Activated CD8-positive, alpha-beta memory T cell treated with anti-CD3 and anti-CD28 coated beads for 48 hours (primary cell): Measurements from ENCODE around the gene BRINP3.
"Not testable (repeated sequence)": the region's sequence is repeated elsewhere in the genome, so short reads cannot be mapped to it uniquely, and the experiment has no call there.

Experiments
- DNase-seq, 3 experiments: peaks; one replicate each; pipeline ENCODE4 v3.0.0-alpha.2; 2020; ENCODE audit warnings: low read depth in 2 of 3, low spot score in 2 of 3

The BRINP3 gene

DNA sequence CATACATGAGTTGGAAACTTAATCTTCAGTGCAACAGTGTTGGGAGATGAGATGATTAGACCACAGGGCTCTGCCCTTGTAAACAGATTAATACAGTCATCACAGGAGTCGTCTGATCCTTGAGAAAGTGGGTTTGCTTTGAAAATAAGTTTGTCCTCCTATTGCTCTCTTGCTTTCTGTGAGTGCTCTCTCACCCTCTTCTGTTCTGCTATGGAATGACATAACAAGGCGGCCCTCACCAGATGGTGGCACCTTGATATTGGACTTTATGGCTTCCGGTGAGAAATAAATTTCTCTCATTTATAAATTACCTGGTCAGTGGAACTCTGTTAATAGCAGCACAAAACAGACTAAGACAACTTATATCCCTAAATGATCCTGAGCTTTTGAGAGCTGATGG, 353.6 kb downstream of the BRINP3 start:
- no peak for DNase-seq

DNA sequence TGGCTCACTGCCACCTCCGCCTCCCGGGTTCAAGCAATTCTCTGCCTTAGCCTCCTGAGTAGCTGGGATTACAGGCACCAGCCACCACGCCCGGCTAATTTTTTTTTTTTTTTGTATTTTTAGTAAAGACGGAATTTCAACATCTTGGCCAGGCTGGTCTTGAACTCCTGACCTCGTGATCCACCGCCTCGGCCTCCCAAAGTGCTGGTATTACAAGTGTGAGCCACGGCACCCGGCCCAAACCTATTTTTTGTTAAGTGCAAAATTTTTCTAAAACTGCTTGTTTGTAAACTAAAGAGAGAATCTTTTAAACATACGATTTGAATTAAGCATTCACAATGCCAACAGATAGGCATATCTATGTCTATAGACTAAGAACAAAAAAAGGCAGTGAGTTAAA, 357.1 kb downstream of the BRINP3 start:
- DNase-seq = not testable (repeated sequence)

DNA sequence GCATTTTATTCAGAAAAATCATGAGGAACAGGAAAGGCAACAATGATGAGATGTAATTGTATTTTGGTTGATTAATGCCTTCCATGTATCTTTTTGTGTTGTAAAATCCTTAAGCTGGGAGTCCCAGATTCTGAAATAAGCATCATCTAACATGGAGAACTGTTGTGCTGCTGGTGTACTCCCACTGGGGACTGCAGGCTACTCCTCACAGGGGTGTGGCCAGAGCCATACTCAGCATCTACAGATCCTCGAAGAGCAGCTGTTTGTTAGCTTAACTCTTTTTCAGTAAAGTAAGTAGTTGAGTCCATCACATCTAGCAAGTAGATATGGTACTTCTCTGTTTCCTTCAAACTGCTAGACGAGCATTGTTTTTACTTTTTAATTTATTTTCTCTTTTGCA, 358.0 kb downstream of the BRINP3 start:
- DNase-seq = no peak

DNA sequence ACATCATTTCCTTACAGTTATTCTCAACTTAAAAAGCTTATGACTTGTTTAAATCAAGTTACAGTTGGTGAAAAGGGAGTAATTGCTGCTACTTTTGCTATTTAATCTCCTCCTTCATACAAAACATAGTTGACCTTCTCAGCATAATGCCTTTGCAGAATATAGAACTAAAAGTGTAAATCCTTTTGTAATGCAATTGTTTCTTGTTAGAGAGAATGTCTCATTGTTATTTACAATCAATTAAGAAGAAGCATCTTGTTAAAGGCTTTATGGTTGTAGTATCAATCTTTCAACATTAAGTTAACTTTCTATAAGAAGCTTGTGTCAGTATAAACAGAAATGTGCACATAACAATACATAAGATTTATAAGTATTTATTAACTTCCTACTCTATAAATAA, 360.7 kb downstream of the BRINP3 start:
- no peak for DNase-seq

DNA sequence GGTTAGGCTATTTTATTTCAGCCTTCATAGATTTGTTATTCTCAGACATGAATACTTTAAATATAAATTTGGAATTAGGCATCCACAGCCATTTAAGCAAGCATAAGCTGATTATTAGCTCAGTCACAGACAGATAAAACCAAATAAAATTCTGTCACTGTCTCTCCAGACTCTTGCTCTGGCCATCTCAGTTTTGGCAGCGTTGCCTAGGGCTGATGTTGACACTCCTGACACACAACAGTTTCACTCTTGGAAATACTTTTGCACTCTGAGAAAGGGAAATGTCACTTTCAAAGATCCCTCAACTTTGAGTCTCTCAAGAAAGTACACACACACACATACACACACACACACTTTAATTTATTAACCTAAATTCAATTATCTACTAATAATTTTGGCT, 372.7 kb downstream of the BRINP3 start:
- no peak for DNase-seq

DNA sequence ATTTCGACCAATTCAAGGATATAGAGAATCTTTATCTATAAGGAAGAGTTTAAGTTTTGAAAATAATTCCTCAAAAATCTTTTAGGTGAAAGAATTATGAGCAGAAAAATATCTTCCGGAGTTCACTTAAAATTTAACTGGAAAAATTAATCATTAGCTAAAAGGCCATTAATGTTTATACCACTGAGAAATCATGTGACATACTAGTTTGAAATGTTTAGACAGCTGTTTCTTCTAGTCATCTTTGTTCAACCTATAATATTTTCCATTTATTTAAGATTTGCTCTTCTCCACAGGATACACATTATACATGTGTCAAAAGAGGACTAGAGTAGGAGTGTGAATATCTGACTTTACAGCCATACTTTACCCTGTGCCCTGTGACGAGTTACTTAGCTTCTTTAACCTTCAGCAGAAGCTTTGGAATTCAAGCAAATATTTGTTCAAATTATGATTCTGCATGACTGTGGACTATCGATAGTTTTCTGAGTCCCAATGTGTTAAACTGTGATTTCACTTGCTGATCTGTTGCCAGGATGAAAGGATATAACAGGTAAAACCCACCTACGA, 374.8 kb downstream of the BRINP3 start:
- no peak for DNase-seq

DNA sequence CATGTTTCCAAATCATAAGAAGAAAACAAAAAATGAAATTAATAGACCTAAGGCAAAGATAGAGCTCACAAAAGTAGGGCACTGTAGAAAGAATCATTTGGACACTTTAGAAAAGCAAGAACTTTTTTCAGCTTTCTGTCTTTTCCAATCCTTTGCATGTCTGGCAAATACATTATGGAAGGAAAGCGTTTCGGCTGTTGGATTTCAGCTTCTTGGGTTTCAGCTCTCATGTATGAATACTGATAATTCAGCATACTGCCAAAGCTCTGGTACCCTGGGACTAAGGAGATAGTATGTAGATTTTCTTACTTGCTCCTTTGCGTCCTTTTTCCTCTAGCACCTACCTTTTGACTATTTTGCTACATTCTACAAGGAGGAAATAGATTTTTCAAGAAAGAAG, 375.9 kb downstream of the BRINP3 start:
- no peak for DNase-seq

DNA sequence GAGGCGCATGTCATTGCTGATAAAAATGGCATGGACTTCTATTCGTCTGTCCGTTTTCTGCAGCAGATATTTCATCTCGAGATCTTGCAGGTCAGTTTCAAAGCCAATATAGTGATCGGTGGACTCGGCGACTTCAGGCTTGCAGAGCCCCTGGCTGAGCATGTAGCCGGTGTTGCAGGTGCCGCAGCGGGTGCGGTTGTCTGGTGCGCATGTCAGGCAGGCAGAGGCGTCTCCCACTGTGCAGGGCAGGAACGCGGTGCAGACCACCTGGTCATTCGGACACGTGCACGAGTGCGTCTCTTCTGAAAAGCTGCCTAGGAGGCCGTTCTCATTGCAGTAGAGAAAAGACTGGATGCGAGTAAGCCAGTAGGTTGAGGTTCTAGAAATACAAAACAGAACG, 378.9 kb downstream of the BRINP3 start:
- no peak for DNase-seq

DNA sequence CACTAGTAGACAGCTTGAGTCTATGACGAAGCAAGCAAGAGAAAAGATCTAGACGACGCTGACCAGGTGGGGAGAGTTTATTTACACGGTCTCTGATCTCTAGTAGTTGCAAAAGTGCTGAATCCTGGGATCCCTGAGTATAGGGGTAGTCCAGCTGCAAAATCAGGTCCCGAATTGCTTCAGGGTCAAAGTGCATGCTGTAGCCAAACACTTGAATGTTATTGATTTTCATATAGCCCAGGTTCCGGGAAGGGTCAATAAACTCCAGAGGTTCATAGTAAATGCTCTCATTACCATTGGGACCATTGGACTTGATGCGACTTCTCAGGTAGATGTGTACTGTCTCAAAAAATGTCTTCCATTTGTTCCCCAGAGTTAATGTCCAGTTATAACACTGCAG, 379.6 kb downstream of the BRINP3 start:
- no peak for DNase-seq

DNA sequence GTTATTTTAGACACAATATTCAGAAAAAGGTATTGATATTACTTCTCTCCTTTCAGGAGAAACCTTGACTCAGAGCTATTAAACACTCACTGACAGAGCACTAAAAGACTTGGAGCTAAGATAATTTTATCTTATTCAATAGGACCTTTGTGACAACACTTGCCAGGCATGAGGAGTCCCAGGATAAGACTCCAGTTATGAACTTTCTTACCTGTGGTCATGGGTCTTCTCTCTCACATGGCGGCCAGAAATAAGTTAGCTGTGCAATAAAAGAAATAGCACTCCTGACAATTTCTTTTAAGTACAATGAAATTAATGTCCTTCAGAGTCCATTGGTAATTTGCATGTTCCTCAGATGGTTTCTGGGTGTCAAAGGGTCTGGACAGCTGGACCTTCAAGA, 382.1 kb downstream of the BRINP3 start:
- no peak for DNase-seq

DNA sequence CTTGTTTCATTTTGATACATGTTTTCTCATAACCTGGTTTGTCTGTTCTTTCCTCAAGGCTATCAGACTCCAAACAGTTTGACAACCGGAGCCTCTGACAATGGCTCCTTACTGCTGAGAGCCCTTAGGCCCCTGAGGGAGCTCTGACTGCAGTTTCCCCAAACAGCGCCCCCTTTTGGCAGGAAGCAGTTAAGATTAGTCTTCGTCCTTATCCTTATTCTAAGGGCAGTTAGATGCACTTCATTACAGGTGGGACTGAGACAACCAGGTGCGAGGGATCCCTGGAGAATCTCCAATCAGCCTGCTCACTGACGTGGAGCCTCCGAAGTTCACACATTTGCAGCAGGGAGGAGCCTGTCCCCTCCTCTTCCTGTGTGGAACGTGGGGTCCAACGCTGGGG, 393.1 kb downstream of the BRINP3 start:
- no peak for DNase-seq

DNA sequence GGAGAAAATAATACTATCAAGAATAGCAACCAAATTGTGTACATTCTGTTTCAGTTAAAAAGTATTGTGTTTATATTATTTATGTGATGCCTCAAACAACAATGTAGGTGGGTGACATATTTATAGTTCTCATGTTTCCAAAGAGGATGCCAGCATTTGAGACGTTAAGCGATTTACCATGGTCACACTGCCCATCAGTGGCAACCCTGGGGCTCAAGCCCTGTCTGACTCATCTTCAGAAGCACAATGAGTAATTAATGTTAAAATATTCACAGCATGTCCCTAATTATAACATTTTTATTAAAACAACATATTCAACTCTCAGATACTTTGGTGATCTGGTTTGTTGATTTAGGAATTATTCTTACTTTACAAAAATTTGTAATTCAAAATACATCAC, 409.4 kb downstream of the BRINP3 start:
- no peak for DNase-seq

DNA sequence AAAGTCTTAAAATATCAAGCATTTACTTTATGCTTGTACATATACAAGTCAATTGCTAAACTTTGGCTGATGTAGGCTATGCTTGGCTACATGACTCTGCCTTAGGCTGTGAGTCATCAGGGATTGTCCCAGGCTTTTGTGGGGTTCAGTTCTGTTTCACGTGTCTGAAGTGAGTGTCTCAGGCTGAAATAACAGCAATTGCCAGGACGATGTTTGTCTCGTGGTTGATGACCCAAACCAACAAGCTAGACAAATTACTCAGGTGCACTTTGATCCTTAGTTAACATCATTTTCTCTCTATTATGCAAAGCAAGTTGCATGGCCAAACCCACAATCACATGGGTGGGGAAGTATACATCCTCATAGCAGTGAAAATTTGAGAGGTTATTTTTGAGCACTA, 410.1 kb downstream of the BRINP3 start:
- DNase-seq = no peak

DNA sequence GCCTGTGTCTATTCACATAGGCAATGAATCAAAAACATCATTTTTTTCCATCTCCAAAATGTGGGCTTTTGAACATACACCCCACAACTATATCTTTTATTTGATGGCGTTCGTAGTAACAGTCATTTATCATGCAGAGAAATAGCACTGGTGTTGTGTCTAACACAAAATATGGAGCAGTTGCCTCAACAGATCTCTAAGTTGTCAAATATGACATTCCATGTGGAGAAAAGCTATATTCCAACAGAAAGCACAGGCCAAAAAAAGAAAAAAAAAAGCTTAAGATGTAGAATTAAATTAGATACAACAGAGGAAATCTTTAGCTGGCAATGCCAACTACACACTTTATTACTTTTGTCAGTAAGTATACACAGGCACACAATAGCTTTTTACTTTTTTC, 411.7 kb downstream of the BRINP3 start:
- DNase-seq = no peak

DNA sequence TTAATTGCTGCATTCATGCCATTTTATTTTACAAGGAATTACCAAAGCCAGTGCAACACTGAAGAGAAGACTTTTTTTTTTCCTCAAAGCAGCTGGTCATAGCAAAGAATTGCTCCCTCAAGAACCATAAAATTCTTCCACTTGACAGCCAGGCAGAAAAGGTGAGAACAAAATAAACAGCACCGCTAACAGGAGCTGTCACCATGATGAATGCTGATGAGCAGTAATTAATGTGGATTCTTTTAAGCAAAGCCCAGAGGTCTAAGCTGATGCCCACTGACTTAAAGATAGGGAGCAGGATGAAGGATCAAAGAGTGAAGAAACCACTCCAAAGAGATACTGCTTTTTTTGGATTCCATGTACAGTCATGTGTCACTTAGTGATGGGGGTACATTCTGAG, 428.4 kb downstream of the BRINP3 start:
- no peak for DNase-seq
